ENCODE measurements around the gene PDIA6. TPM values are rescaled to one million over a fixed set of nuclear protein-coding genes. Genes with fewer than 3 reads are reported as not detected.

PDIA6 gene
- total and polyA plus RNA-seq, 2 of the 4 experiments (the other 2 are of a cell fraction) = 204 to 349 TPM

DNA sequence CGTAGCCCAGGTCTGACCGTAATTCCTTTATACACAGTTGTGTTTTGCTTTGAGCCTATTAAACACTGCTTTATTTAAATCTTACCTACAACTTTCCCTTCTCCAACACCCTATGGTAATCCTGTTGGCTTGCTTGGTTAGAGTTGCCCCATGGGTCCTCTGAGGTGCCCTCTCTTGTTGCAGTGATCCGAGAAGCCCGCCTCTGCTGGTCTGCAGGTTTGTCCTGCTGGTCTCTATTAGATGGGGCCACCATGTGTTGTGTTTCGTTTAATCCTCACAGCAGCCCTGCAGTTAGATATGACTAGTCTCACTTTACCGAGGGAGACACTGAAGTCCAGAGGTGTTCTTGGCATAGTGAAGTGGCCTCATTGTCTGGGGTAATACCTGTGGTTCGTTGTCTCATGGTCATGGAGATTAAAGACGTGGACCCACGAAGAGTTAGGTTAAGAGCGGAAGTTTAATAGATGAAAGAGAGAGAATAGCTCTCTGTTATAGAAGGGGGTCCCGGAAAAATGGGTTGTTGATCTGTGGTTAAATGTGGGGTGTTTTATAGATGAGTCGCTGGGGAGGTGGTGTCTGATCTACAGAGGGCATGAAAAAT lies 7.2 kb upstream of the PDIA6 start:
- Histone ChIP-seq H3K18ac (ENCODE audit: low read depth, low read length) (no peak overlapping the region), H3K4ac (ENCODE audit: low read depth, low read length) (no peak overlapping the region), H3K4me2 (ENCODE audit: low read depth, low read length) (no peak overlapping the region), H3K9me1 (ENCODE audit: insufficient read depth, low read length) (no peaks in the 10 kb centered on the region), H2BK5ac (ENCODE audit: low read depth, low read length, poor library complexity, severe bottlenecking) (no peak overlapping the region), H3K27me3 (ENCODE audit: control insufficient read depth, insufficient read depth, low read length) (peaks cover 51% of the 10 kb centered on the region), H2AFZ (replicated peaks; ENCODE audit: low read length, poor library complexity) (no peak overlapping the region), H3K23ac (ENCODE audit: low read depth, low read length) (no peak overlapping the region), H2BK15ac (ENCODE audit: low read depth, low read length) (no peak overlapping the region), H2BK120ac (ENCODE audit: low read depth, low read length) (no peak overlapping the region), H4K5ac (ENCODE audit: low read depth, low read length) (no peak overlapping the region), H3K9ac (ENCODE audit: low read depth, low read length) (no peak overlapping the region), H4K8ac (ENCODE audit: low read depth in 2 of 2, low read length in 2 of 2) (no peak overlapping the region), H4K20me1 (ENCODE audit: insufficient read depth, low read length) (no peaks in the 10 kb centered on the region), H3K56ac (ENCODE audit: extremely low read depth, insufficient read depth, low read length) (no peak overlapping the region), H2AK5ac (ENCODE audit: low read depth, low read length) (no peak overlapping the region), H3K27ac (ENCODE audit: insufficient read depth, low read length) (no peak overlapping the region), H3K14ac (replicated peaks; ENCODE audit: low read depth, low read length) (no peak overlapping the region), H3K36me3 (ENCODE audit: control insufficient read depth, insufficient read depth, low read length) (no peaks in the 10 kb centered on the region), H4K91ac (ENCODE audit: insufficient read depth, low read depth, low read length) (no peak overlapping the region), H3K4me3 (ENCODE audit: insufficient read depth, low read depth, low read length) (no peak overlapping the region), H2AK9ac (replicated peaks; ENCODE audit: low read depth, low read length, poor library complexity) (no peak overlapping the region), H2BK20ac (ENCODE audit: low read depth, low read length) (no peak overlapping the region), H3K4me1 (ENCODE audit: control insufficient read depth, insufficient read depth, low read length) (no peaks in the 10 kb centered on the region), H3K79me1 (ENCODE audit: low read depth in 1 of 2, low read length in 2 of 2) (no peaks in the 10 kb centered on the region), H3K9me3 (ENCODE audit: control insufficient read depth, insufficient read depth, low read length) (no peaks in the 10 kb centered on the region; the same call in 1 of the 2 replicates)
- ChIA-PET CTCF (no interaction called here), POLR2A (ENCODE audit: unreplicated experiment) (no interaction called here)
- WGBS, 2 experiments (ENCODE audit: extremely low coverage in 2 of 2, insufficient read length in 1 of 2) = 90% methylated on average over 7 of the region's 12 CpGs; no CpG with 5 or more reads in 1 of the 2 experiments
- in situ Hi-C loops (cut with MboI; ENCODE audit: low sequenced_read_pairs) (no loop called here), intact Hi-C loops (cut with micrococcal nuclease) (no loop called here), dilution Hi-C loops (cut with HindIII; ENCODE audit: low sequenced_read_pairs, unreplicated experiment) (no loop called here)
- no peak for ATAC-seq (ENCODE audit: low read depth)
- BruUV-seq (replicated peaks) = no TSS peak
- TF ChIP-seq SMC3 (IDR thresholded peaks at IDR 0.05; ENCODE audit: low read depth, low read length) = no peak
- no peak for TF ChIP-seq RFX5 (IDR thresholded peaks at IDR 0.05; ENCODE audit: low read depth, low read length)
- no peak for TF ChIP-seq FOS (IDR thresholded peaks at IDR 0.05; ENCODE audit: low read depth, low read length)
- TF ChIP-seq CHD1 (IDR thresholded peaks at IDR 0.05; ENCODE audit: low read depth, low read length) = no peak
- TF ChIP-seq RCOR1 (IDR thresholded peaks at IDR 0.05; ENCODE audit: insufficient replicate concordance, low read length) = no peak
- TF ChIP-seq RAD21 (IDR thresholded peaks at IDR 0.05; ENCODE audit: low read length) = no peak
- TF ChIP-seq MAZ (IDR thresholded peaks at IDR 0.05; ENCODE audit: borderline replicate concordance, low read depth, low read length) = no peak
- TF ChIP-seq, protein P1, sequence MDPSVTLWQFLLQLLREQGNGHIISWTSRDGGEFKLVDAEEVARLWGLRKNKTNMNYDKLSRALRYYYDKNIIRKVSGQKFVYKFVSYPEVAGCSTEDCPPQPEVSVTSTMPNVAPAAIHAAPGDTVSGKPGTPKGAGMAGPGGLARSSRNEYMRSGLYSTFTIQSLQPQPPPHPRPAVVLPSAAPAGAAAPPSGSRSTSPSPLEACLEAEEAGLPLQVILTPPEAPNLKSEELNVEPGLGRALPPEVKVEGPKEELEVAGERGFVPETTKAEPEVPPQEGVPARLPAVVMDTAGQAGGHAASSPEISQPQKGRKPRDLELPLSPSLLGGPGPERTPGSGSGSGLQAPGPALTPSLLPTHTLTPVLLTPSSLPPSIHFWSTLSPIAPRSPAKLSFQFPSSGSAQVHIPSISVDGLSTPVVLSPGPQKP (IDR thresholded peaks at IDR 0.05; ENCODE audit: borderline replicate concordance, low read depth, low read length) = no peak
- TF ChIP-seq, protein P2, sequence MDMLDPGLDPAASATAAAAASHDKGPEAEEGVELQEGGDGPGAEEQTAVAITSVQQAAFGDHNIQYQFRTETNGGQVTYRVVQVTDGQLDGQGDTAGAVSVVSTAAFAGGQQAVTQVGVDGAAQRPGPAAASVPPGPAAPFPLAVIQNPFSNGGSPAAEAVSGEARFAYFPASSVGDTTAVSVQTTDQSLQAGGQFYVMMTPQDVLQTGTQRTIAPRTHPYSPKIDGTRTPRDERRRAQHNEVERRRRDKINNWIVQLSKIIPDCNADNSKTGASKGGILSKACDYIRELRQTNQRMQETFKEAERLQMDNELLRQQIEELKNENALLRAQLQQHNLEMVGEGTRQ (IDR thresholded peaks at IDR 0.05; ENCODE audit: low read depth, low read length) = no peak
- TF ChIP-seq POLR2A (IDR thresholded peaks at IDR 0.05; ENCODE audit: low read depth, low read length) = no peak
- TF ChIP-seq, protein P3, sequence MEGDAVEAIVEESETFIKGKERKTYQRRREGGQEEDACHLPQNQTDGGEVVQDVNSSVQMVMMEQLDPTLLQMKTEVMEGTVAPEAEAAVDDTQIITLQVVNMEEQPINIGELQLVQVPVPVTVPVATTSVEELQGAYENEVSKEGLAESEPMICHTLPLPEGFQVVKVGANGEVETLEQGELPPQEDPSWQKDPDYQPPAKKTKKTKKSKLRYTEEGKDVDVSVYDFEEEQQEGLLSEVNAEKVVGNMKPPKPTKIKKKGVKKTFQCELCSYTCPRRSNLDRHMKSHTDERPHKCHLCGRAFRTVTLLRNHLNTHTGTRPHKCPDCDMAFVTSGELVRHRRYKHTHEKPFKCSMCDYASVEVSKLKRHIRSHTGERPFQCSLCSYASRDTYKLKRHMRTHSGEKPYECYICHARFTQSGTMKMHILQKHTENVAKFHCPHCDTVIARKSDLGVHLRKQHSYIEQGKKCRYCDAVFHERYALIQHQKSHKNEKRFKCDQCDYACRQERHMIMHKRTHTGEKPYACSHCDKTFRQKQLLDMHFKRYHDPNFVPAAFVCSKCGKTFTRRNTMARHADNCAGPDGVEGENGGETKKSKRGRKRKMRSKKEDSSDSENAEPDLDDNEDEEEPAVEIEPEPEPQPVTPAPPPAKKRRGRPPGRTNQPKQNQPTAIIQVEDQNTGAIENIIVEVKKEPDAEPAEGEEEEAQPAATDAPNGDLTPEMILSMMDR (conservative IDR thresholded peaks at IDR 0.05; ENCODE audit: low read depth, low read length) = no peak
- TF ChIP-seq CEBPB (IDR thresholded peaks at IDR 0.05; ENCODE audit: low read depth, low read length) = no peak
- TF ChIP-seq MAFK (IDR thresholded peaks at IDR 0.05; ENCODE audit: low read depth, low read length) = no peak
- no peak for TF ChIP-seq MXI1 (IDR thresholded peaks at IDR 0.05; ENCODE audit: borderline replicate concordance, low read depth, low read length)
- no peak for TF ChIP-seq NFE2L2 (IDR thresholded peaks at IDR 0.05; ENCODE audit: low read depth, low read length)
- TF ChIP-seq BHLHE40 (IDR thresholded peaks at IDR 0.05; ENCODE audit: low read depth, low read length) = no peak
- no peak for DNase-seq
